Gastrocnemius medialis (tissue), 4 donors: ENCODE measurements around the gene LILRB1.

Source experiments
- CTCF ChIP-seq, 5 experiments: fragments of 450-650 bp in 3 of 5; fragments of 200-600 bp in 2 of 5; sonication (generic) in 2 of 5; IDR thresholded peaks in 4 of 5; conservative IDR thresholded peaks in 1 of 5; 1 replicate in 4 of 5; 2 replicates in 1 of 5; pipeline ENCODE4 v1.5.1; 2016 to 2019; ENCODE audit warnings: antibody characterized with exemption in 5 of 5, mild to moderate bottlenecking in 3 of 5, moderate library complexity in 3 of 5
- POLR2A ChIP-seq, 2 donors: fragments of 450-650 bp; IDR thresholded peaks; one replicate each; pipeline ENCODE4 v1.6.1; 2017; ENCODE audit warnings: antibody characterized with exemption in 2 of 2, mild to moderate bottlenecking in 2 of 2, moderate library complexity in 2 of 2

DNA sequence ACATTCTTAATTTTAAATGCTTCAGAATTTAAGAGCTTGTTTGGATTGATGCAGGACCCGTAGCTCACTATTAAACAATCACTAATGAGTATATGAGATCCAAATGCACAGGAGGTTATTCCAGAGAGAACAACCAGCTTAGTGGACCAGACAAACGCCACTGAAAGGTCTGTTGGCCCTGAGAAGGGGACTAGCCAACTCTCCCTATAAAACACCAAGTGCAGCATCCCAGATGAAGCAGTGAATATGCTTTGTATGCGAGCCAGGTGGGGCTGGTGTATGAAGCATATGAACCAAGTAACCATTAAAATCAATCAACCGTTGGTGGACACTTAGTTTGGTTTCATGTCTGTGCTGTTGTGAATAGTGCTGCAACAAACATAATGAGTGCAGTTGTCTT lies 9.8 kb upstream of the LILRB1 start:
- TF ChIP-seq CTCF (IDR thresholded peaks at IDR 0.05 in 4 of 5, conservative IDR thresholded peaks at IDR 0.05 in 1 of 5), result no peak
- no peak for TF ChIP-seq POLR2A (IDR thresholded peaks at IDR 0.05)
